WTC11 (cell line): ENCODE measurements around the gene PLEKHA6.

Experiments used
- AFF4 ChIP-seq: sonication (generic); formaldehyde crosslinking; IDR thresholded peaks from 2 replicates; pipeline ENCODE4 v1.8.1; 2023; ENCODE audit warnings: mild to moderate bottlenecking, missing genetic modification reagents, borderline replicate concordance
- ARID4B ChIP-seq: sonication (generic); formaldehyde crosslinking; IDR thresholded peaks from 2 replicates; pipeline ENCODE4 v1.8.0; 2023; ENCODE audit warnings: missing genetic modification reagents, mild to moderate bottlenecking, borderline replicate concordance
- ATF2 ChIP-seq: sonication (generic); formaldehyde crosslinking; IDR thresholded peaks from 2 replicates; pipeline ENCODE4 v1.8.1; 2022; ENCODE audit warnings: low read depth, missing genetic modification reagents, borderline replicate concordance
- ATF6 ChIP-seq: sonication (generic); formaldehyde crosslinking; IDR thresholded peaks from 2 replicates; pipeline ENCODE4 v1.8.1; 2023; ENCODE audit warnings: mild to moderate bottlenecking, missing genetic modification reagents
- CTCF ChIP-seq: fragments of 200-600 bp; IDR thresholded peaks from 2 replicates; pipeline ENCODE4 v1.8.0; 2022; ENCODE audit warnings: antibody characterized with exemption
- E2F1 ChIP-seq: sonication (generic); formaldehyde crosslinking; IDR thresholded peaks from 2 replicates; pipeline ENCODE4 v1.8.0; 2022; ENCODE audit warnings: mild to moderate bottlenecking, missing genetic modification reagents
- FOXJ3 ChIP-seq: sonication (generic); formaldehyde crosslinking; IDR thresholded peaks from 2 replicates; pipeline ENCODE4 v1.9.0; 2021; ENCODE audit warnings: missing genetic modification reagents, mild to moderate bottlenecking, borderline replicate concordance
- NFYB ChIP-seq: sonication (generic); formaldehyde crosslinking; conservative IDR thresholded peaks from 2 replicates; pipeline ENCODE4 v1.8.0; 2022; ENCODE audit warnings: low read depth, missing genetic modification reagents
- NR3C1 ChIP-seq: sonication (generic); formaldehyde crosslinking; conservative IDR thresholded peaks from 2 replicates; pipeline ENCODE4 v1.8.1; 2023; ENCODE audit warnings: low read depth, mild to moderate bottlenecking, missing genetic modification reagents
- STAT6 ChIP-seq: sonication (generic); formaldehyde crosslinking; conservative IDR thresholded peaks from 2 replicates; pipeline ENCODE4 v1.8.1; 2023; ENCODE audit warnings: mild to moderate bottlenecking, low read depth, missing genetic modification reagents, moderate library complexity
- ZNF425 ChIP-seq: fragments of 250-450 bp; sonication (Bioruptor Pico); conservative IDR thresholded peaks from 2 replicates; pipeline ENCODE4 v1.9.0; 2021; ENCODE audit warnings: mild to moderate bottlenecking
- ZSCAN18 ChIP-seq: fragments of 250-450 bp; sonication (Bioruptor Pico); IDR thresholded peaks from 2 replicates; pipeline ENCODE4 v2.1.2; 2022; ENCODE audit warnings: mild to moderate bottlenecking, moderate library complexity

- no peak for TF ChIP-seq ZNF425 (CRISPR knock-in tag)
- no peak for TF ChIP-seq ATF6
- TF ChIP-seq STAT6 (CRISPR knock-in tag), result no peak
- TF ChIP-seq NR3C1 (CRISPR knock-in tag), result no peak
- no peak for TF ChIP-seq CTCF
- TF ChIP-seq ARID4B (CRISPR knock-in tag), result no peak
- TF ChIP-seq AFF4, result no peak
- no peak for TF ChIP-seq E2F1 (CRISPR knock-in tag)
- no peak for TF ChIP-seq ZSCAN18 (CRISPR knock-in tag)
- no peak for TF ChIP-seq NFYB (CRISPR knock-in tag)
- no peak for TF ChIP-seq FOXJ3 (CRISPR knock-in tag)
- no peak for TF ChIP-seq ATF2 (CRISPR knock-in tag)
Measured at GRCh38 chr1:204345941-204346645, 13.6 kb downstream of the PLEKHA6 start.
